Measurements from ENCODE around the gene TGFBR3. TPM values are rescaled to one million over a fixed set of nuclear protein-coding genes. Genes with fewer than 3 reads are reported as not detected.

Gene TGFBR3
- total and polyA plus RNA-seq, 8 donors = 6.0 to 34.8 (median 21.4) TPM

DNA sequence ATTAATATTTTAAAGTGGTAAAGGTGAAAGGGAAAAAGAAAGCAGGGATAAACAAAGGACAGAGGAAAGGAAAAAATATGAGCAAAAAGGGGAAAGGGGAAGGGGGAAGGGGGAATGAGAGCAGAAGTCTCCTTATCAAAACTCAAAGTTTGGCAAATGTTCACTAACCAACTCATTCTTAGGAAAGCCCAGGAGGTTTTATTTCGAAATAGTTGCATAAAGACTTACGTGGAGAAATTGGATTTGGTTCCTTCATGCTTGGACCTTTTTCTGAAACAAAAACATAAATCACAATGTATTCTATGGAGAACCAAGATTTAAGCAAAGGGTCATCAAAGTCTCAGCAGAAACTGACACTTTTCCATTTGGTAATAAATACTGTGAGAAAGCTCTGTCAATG is 188.1 kb downstream of the TGFBR3 start:
- FAIRE-seq (no peak), ATAC-seq (no peak)

GRCh38 chr1:91697416-91697815 is 188.5 kb downstream of the TGFBR3 start:
- Histone ChIP-seq H3K4me1 (peaks cover 22 to 40% (median 39%) of the 10 kb centered on the region in 3 donors), H3K27ac (no peak overlapping the region), H3K27me3 (no peaks in the 10 kb centered on the region), H3K9me3 (no peaks in the 10 kb centered on the region), H3K36me3 (no peaks in the 10 kb centered on the region), H3K4me3 (no peak overlapping the region)
- intact Hi-C loops (cut with DNase I) = no loop called here
- TF ChIP-seq, protein P1, sequence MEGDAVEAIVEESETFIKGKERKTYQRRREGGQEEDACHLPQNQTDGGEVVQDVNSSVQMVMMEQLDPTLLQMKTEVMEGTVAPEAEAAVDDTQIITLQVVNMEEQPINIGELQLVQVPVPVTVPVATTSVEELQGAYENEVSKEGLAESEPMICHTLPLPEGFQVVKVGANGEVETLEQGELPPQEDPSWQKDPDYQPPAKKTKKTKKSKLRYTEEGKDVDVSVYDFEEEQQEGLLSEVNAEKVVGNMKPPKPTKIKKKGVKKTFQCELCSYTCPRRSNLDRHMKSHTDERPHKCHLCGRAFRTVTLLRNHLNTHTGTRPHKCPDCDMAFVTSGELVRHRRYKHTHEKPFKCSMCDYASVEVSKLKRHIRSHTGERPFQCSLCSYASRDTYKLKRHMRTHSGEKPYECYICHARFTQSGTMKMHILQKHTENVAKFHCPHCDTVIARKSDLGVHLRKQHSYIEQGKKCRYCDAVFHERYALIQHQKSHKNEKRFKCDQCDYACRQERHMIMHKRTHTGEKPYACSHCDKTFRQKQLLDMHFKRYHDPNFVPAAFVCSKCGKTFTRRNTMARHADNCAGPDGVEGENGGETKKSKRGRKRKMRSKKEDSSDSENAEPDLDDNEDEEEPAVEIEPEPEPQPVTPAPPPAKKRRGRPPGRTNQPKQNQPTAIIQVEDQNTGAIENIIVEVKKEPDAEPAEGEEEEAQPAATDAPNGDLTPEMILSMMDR (IDR thresholded peaks at IDR 0.05) = no peak
- FAIRE-seq (no peak), DNase-seq (no peak), ATAC-seq (no peak)
- 60 to 62% methylated on average over 2 of the region's 2 CpGs for WGBS, 2 donors

More for the DNA sequence above, 188.1 kb downstream of the TGFBR3 start:
- TF ChIP-seq, protein P1 (IDR thresholded peaks at IDR 0.05) = no peak
- Histone ChIP-seq H3K27ac (no peak overlapping the region), H3K27me3 (no peaks in the 10 kb centered on the region), H3K4me1 (peaks cover 20 to 39% (median 38%) of the 10 kb centered on the region in 3 donors), H3K9me3 (no peaks in the 10 kb centered on the region), H3K36me3 (no peaks in the 10 kb centered on the region), H3K4me3 (no peak overlapping the region)
- no peak for DNase-seq
- 38 to 43% methylated on average over 2 of the region's 2 CpGs for WGBS, 2 donors
- intact Hi-C loops (cut with DNase I) = no loop called here

DNA sequence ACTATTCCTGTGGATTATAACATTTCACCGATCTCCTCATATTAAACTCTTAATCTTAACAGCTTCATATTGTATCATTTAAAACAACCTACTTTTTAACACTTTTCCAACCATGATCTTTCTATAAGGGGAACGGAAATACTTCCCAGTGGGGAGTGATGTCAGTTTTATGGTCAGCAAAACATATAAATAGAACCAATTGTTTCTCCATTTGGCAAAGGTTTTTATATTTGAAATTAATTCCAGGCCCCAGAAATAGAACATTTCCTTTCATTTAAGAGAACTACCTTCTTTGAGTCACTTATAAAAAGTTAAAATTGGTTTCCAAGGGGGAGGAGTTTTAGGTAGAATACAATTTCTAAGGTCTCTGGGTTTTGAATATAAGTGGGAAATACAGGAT is 189.6 kb downstream of the TGFBR3 start:
- TF ChIP-seq, protein P1 (IDR thresholded peaks at IDR 0.05) = no peak
- no peaks in the 10 kb centered on the region for H3K36me3 ChIP-seq
- FAIRE-seq (no peak), ATAC-seq (no peak), DNase-seq (no peak)
- no peaks in the 10 kb centered on the region for H3K27me3 ChIP-seq
- no peaks in the 10 kb centered on the region for H3K9me3 ChIP-seq
- H3K4me3 ChIP-seq = no peak overlapping the region
- peaks cover 18 to 40% (median 39%) of the 10 kb centered on the region in 3 donors for H3K4me1 ChIP-seq
- intact Hi-C loops (cut with DNase I) = no loop called here
- WGBS, 2 donors = 86 to 88% methylated on average over 2 of the region's 2 CpGs
- no peak overlapping the region for H3K27ac ChIP-seq

GRCh38 chr1:91693557-91693956 is 192.4 kb downstream of the TGFBR3 start:
- DNase-seq = peak in 5 of 6 donors; percentile 49 to 78 (median 73)
- Histone ChIP-seq H3K27ac (peak overlapping the region in 3 of 4 donors; percentile 12 to 46 (median 42)), H3K4me1 (peaks cover 30 to 46% (median 40%) of the 10 kb centered on the region in 3 donors), H3K4me3 (no peak overlapping the region), H3K36me3 (no peaks in the 10 kb centered on the region), H3K27me3 (no peaks in the 10 kb centered on the region), H3K9me3 (no peaks in the 10 kb centered on the region)
- intact Hi-C loops (cut with DNase I) = no loop called here
- 32 to 47% methylated on average over 2 of the region's 2 CpGs for WGBS, 2 donors
- peak; percentile 89 to 99 (median 93) for ATAC-seq
- TF ChIP-seq, protein P1 (IDR thresholded peaks at IDR 0.05) = no peak
- FAIRE-seq = no peak

DNA sequence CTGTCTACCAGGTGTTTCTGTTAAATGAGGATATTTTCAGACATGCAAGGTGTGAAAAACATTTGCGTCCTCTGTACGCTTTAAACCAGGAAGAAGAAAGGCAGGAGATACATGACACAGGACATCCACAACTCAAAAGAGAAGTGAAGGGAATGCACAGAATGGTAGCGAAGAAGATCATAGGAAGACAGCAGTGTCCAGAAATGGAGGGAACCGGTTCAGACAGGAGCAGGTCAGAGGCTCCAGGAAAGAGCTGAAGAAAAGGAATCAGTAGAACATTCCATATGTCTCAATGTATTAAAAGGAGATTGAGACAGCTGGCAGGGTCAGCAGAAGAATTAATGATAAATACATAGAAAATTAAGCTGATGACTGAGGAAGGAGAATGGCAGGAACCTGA is 194.4 kb downstream of the TGFBR3 start:
- 95 to 98% methylated on average over 4 of the region's 4 CpGs for WGBS, 2 donors
- ATAC-seq (no peak), DNase-seq (no peak), FAIRE-seq (no peak)
- intact Hi-C loops (cut with DNase I) = no loop called here
- TF ChIP-seq, protein P1 (IDR thresholded peaks at IDR 0.05) = no peak
- Histone ChIP-seq H3K4me3 (no peak overlapping the region), H3K27me3 (no peaks in the 10 kb centered on the region), H3K27ac (no peak overlapping the region), H3K36me3 (no peaks in the 10 kb centered on the region), H3K9me3 (no peaks in the 10 kb centered on the region), H3K4me1 (peaks cover 26 to 32% (median 28%) of the 10 kb centered on the region in 3 donors)

Data from pancreas (tissue), 10 donors.